ENCODE results near the gene ACOXL. TPM values are rescaled to one million over a fixed set of nuclear protein-coding genes. Genes with fewer than 3 reads are reported as not detected.

ACOXL gene
- total and polyA plus RNA-seq, 3 donors from 2014 or later, result 4.9 to 7.9 (median 5.3) TPM

- intact Hi-C loops (cut with DNase I; ENCODE audit: low total_unique reads), result no loop called here
- no peaks in the 10 kb centered on the region for H3K4me1 ChIP-seq
- TF ChIP-seq POLR2A (IDR thresholded peaks at IDR 0.05), result no peak
- no peak for TF ChIP-seq CTCF (IDR thresholded peaks at IDR 0.05)
- WGBS, 2 donors, result 94 to 95% methylated on average over 4 of the region's 4 CpGs
- H3K9me3 ChIP-seq, result no peaks in the 10 kb centered on the region
- no peak overlapping the region for H3K27ac ChIP-seq
- DNase-seq, result no peak
- no peaks in the 10 kb centered on the region for H3K27me3 ChIP-seq
- H3K36me3 ChIP-seq (ENCODE audit: low read depth, missing control alignments), result no peaks in the 10 kb centered on the region
- H3K4me3 ChIP-seq, result no peak overlapping the region
Measured at GRCh38 chr2:110793034-110793433, 60.7 kb downstream of the ACOXL start.

- Histone ChIP-seq H3K27ac (no peak overlapping the region), H3K4me3 (no peak overlapping the region), H3K36me3 (ENCODE audit: low read depth, missing control alignments) (no peaks in the 10 kb centered on the region), H3K27me3 (no peaks in the 10 kb centered on the region), H3K9me3 (no peaks in the 10 kb centered on the region), H3K4me1 (no peaks in the 10 kb centered on the region)
- 68 to 81% methylated on average over 4 of the region's 4 CpGs for WGBS, 2 donors
- DNase-seq, result no peak
- TF ChIP-seq POLR2A (IDR thresholded peaks at IDR 0.05) (no peak), CTCF (IDR thresholded peaks at IDR 0.05) (no peak)
- intact Hi-C loops (cut with DNase I; ENCODE audit: low total_unique reads), result no loop called here
Measured at GRCh38 chr2:110794390-110794789, 62.0 kb downstream of the ACOXL start.

GRCh38 chr2:110794951-110795350, 62.6 kb downstream of the ACOXL start:
- no peaks in the 10 kb centered on the region for H3K36me3 ChIP-seq (ENCODE audit: low read depth, missing control alignments)
- no peaks in the 10 kb centered on the region for H3K4me1 ChIP-seq
- no peaks in the 10 kb centered on the region for H3K27me3 ChIP-seq
- no peak overlapping the region for H3K27ac ChIP-seq
- intact Hi-C loops (cut with DNase I; ENCODE audit: low total_unique reads), result no loop called here
- no peak for TF ChIP-seq POLR2A (IDR thresholded peaks at IDR 0.05)
- no peaks in the 10 kb centered on the region for H3K9me3 ChIP-seq
- no peak for DNase-seq
- WGBS, 2 donors, result 89 to 93% methylated on average over 8 of the region's 8 CpGs
- H3K4me3 ChIP-seq, result no peak overlapping the region

GRCh38 chr2:110796716-110797301, 64.4 kb downstream of the ACOXL start:
- Histone ChIP-seq H3K4me1 (no peaks in the 10 kb centered on the region), H3K36me3 (ENCODE audit: low read depth, missing control alignments) (no peaks in the 10 kb centered on the region), H3K27me3 (no peaks in the 10 kb centered on the region), H3K27ac (no peak overlapping the region), H3K9me3 (no peaks in the 10 kb centered on the region), H3K4me3 (no peak overlapping the region)
- DNase-seq, result no peak
- WGBS, 2 donors, result 62 to 64% methylated on average over 7 of the region's 7 CpGs
- TF ChIP-seq CTCF (IDR thresholded peaks at IDR 0.05), result no peak
- intact Hi-C loops (cut with DNase I; ENCODE audit: low total_unique reads), result no loop called here

- no peak for DNase-seq
- Histone ChIP-seq H3K9me3 (no peaks in the 10 kb centered on the region), H3K27me3 (no peaks in the 10 kb centered on the region), H3K27ac (no peak overlapping the region), H3K4me1 (no peaks in the 10 kb centered on the region), H3K4me3 (no peak overlapping the region), H3K36me3 (ENCODE audit: low read depth, missing control alignments) (no peaks in the 10 kb centered on the region)
- intact Hi-C loops (cut with DNase I; ENCODE audit: low total_unique reads), result no loop called here
- WGBS, 2 donors, result 88 to 90% methylated on average over 3 of the region's 3 CpGs
- TF ChIP-seq CTCF (IDR thresholded peaks at IDR 0.05) (no peak), POLR2A (IDR thresholded peaks at IDR 0.05) (no peak)
Measured at GRCh38 chr2:110799376-110799775, 67.0 kb downstream of the ACOXL start.

All from testis (tissue), 3 donors.